GM23338 (cell line): ENCODE measurements around the gene RPA3. TPM values are rescaled to one million over a fixed set of nuclear protein-coding genes. Genes with fewer than 3 reads are reported as not detected.

Experiments
- ATAC-seq: fragments of 200-7000 bp; cut with Tn5 transposase; 3 replicates; pipeline ENCODE4 v1.9.1; 2020
- DNase-seq: peaks from one replicate; pipeline ENCODE4 v3.0.0-alpha.2; 2015; ENCODE audit warnings: low spot score
- H2AFZ ChIP-seq: fragments of 200-600 bp; sonication (generic); 2 replicates; pipeline ENCODE4 v1.8.0; 2016; ENCODE audit warnings: antibody characterized with exemption, mild to moderate bottlenecking, moderate library complexity
- H3F3A ChIP-seq: fragments of 200-600 bp; sonication (generic); replicated peaks from 2 replicates; pipeline ENCODE4 v1.8.0; 2017; ENCODE audit warnings: antibody characterized with exemption, mixed run types, low read depth
- H3K27ac ChIP-seq: fragments of 200-600 bp; sonication (generic); 2 replicates; pipeline ENCODE4 v1.6.1; 2016; ENCODE audit warnings: low read depth
- H3K27me3 ChIP-seq: fragments of 200-600 bp; sonication (generic); 2 replicates; pipeline ENCODE4 v1.8.0; 2016; ENCODE audit warnings: mild to moderate bottlenecking, mixed run types, moderate library complexity; ENCODE audit not compliant: insufficient read depth
- H3K36me3 ChIP-seq: fragments of 200-600 bp; sonication (generic); 2 replicates; pipeline ENCODE4 v1.8.0; 2016; ENCODE audit warnings: mild to moderate bottlenecking; ENCODE audit not compliant: insufficient read depth
- H3K4me1 ChIP-seq: fragments of 200-600 bp; sonication (generic); 2 replicates; pipeline ENCODE4 v1.8.0; 2016; ENCODE audit warnings: mild to moderate bottlenecking, moderate library complexity; ENCODE audit not compliant: insufficient read depth
- H3K4me2 ChIP-seq: fragments of 200-600 bp; sonication (generic); 2 replicates; pipeline ENCODE4 v1.7.1; 2017; ENCODE audit warnings: mixed run types
- H3K4me3 ChIP-seq: fragments of 200-600 bp; sonication (generic); 2 replicates; pipeline ENCODE4 v1.6.1; 2016; ENCODE audit warnings: mixed run types
- H3K79me2 ChIP-seq: fragments of 200-600 bp; sonication (generic); replicated peaks from 2 replicates; pipeline ENCODE4 v1.8.0; 2017; ENCODE audit warnings: mild to moderate bottlenecking; ENCODE audit not compliant: insufficient read depth
- H3K9me2 ChIP-seq: fragments of 200-600 bp; sonication (generic); 2 replicates; pipeline ENCODE4 v1.8.0; 2017; ENCODE audit not compliant: insufficient read depth
- H4K20me1 ChIP-seq: fragments of 200-600 bp; sonication (generic); replicated peaks from 2 replicates; pipeline ENCODE4 v1.8.0; 2017; ENCODE audit warnings: mild to moderate bottlenecking; ENCODE audit not compliant: insufficient read depth
- H3K27ac Mint-ChIP-seq: 2 replicates; pipeline ENCODE4 v1.8.0; 2020; ENCODE audit warnings: inconsistent platforms, mild to moderate bottlenecking, moderate library complexity, mixed read lengths
- H3K27me3 Mint-ChIP-seq: 3 replicates; pipeline ENCODE4 v1.8.0; 2022; ENCODE audit warnings: low read depth, mild to moderate bottlenecking, moderate library complexity, mixed read lengths, inconsistent platforms; ENCODE audit not compliant: insufficient read depth, poor library complexity
- H3K36me3 Mint-ChIP-seq: 3 replicates; pipeline ENCODE4 v1.8.0; 2021; ENCODE audit warnings: low read depth, mild to moderate bottlenecking, inconsistent platforms, moderate library complexity, mixed read lengths
- H3K4me1 Mint-ChIP-seq: 3 replicates; pipeline ENCODE4 v1.8.0; 2020; ENCODE audit warnings: mild to moderate bottlenecking, inconsistent platforms, mixed read lengths
- H3K4me3 Mint-ChIP-seq: 3 replicates; pipeline ENCODE4 v1.8.0; 2021; ENCODE audit warnings: moderate library complexity, mild to moderate bottlenecking, inconsistent platforms, mixed read lengths
- H3K9me3 Mint-ChIP-seq: 3 replicates; pipeline ENCODE4 v1.8.0; 2020; ENCODE audit warnings: moderate library complexity, mild to moderate bottlenecking, inconsistent platforms, mixed read lengths
- ETS1 ChIP-seq: IDR thresholded peaks from 2 replicates; pipeline ENCODE4 v1.6.1; 2016; ENCODE audit warnings: antibody characterized with exemption
- EZH2phosphoT487 ChIP-seq: fragments of 200-600 bp; sonication (generic); IDR thresholded peaks from one replicate; pipeline ENCODE4 v1.8.1; 2018; ENCODE audit warnings: antibody characterized with exemption; ENCODE audit not compliant: unreplicated experiment
- JUNB ChIP-seq: IDR thresholded peaks from one replicate; pipeline ENCODE4 v1.6.1; 2016; ENCODE audit warnings: antibody characterized with exemption; ENCODE audit not compliant: unreplicated experiment
- POLR2AphosphoS5 ChIP-seq: IDR thresholded peaks from 2 replicates; pipeline ENCODE4 v1.6.1; 2016; ENCODE audit warnings: antibody characterized with exemption, low read depth
- REST ChIP-seq: IDR thresholded peaks from one replicate; pipeline ENCODE4 v1.6.1; 2018; ENCODE audit warnings: antibody characterized with exemption; ENCODE audit not compliant: unreplicated experiment
- ZNF462 ChIP-seq: fragments of 250-450 bp; sonication (Bioruptor Pico); IDR thresholded peaks from 2 replicates; pipeline ENCODE4 v1.5.0; 2020; ENCODE audit warnings: mild to moderate bottlenecking, moderate library complexity
- polyA plus RNA-seq: library from polyadenylated mRNA; unstranded; fragments of >200 nt; fragmentation: Nextera tagmentation; extraction: Ambion mirVana; gene quantifications from 2 replicates; pipeline ENCODE4 v1.2.1, GENCODE V29; 2016
- total RNA-seq: library from RNA; depleted of rRNA; stranded (reverse); fragments of >200 nt; shearing (Covaris generic); gene quantifications from 2 replicates; pipeline ENCODE4 v1.2.3, GENCODE V29; 2014

RPA3 gene
- total and polyA plus RNA-seq, 2 experiments from 2014 or later: 74.9 to 287 TPM

- Histone ChIP-seq H4K20me1 (no peaks in the 10 kb centered on the region), H3K79me2 (no peaks in the 10 kb centered on the region), H3K4me1 (no peaks in the 10 kb centered on the region), H3K4me3 (no peak overlapping the region), H3K4me2 (no peak overlapping the region), H3K27me3 (no peaks in the 10 kb centered on the region), H3K9me2 (no peaks in the 10 kb centered on the region), H3F3A (no peaks in the 10 kb centered on the region), H3K36me3 (no peaks in the 10 kb centered on the region), H3K27ac (no peak overlapping the region), H2AFZ (no peak overlapping the region)
- H3K36me3 Mint-ChIP-seq: no peaks in the 10 kb centered on the region
- no peak for DNase-seq
- no peaks in the 10 kb centered on the region for H3K27me3 Mint-ChIP-seq
- no peak overlapping the region for H3K4me3 Mint-ChIP-seq
- no peaks in the 10 kb centered on the region for H3K4me1 Mint-ChIP-seq
- no peak overlapping the region for H3K27ac Mint-ChIP-seq
- H3K9me3 Mint-ChIP-seq: no peaks in the 10 kb centered on the region
- no peak for ATAC-seq
- TF ChIP-seq REST (no peak), POLR2AphosphoS5 (no peak), ZNF462 (CRISPR knock-in tag) (no peak), ETS1 (no peak), JUNB (no peak), EZH2phosphoT487 (no peak)
Observed at GRCh38 chr7:7613210-7613609, 105.2 kb downstream of the RPA3 start.
